Measurements from ENCODE around the gene LRRC25.

Gene LRRC25

GRCh38 chr19:18364826-18365528, 32.4 kb downstream of the LRRC25 start (continued):
- TF ChIP-seq ZNF792 (tag by site-specific recombination; IDR thresholded peaks at IDR 0.05) (0 out of 2 replicates have a peak, but pooled peaks have one; percentile 83), ZNF138 (tag by site-specific recombination; IDR thresholded peaks at IDR 0.05; ENCODE audit: borderline replicate concordance) (no peak), SETDB1 (IDR thresholded peaks at IDR 0.05; ENCODE audit: insufficient read length, low read length) (peak; percentile 58), ZNF580 (tag by site-specific recombination; IDR thresholded peaks at IDR 0.05) (peak; percentile 91), ZNF132 (tag by site-specific recombination; IDR thresholded peaks at IDR 0.05; ENCODE audit: borderline replicate concordance) (no peak), ZNF664 (tag by site-specific recombination; IDR thresholded peaks at IDR 0.05) (peak; percentile 65), ZNF843 (tag by site-specific recombination; IDR thresholded peaks at IDR 0.05) (peak; percentile 94), ZNF341 (tag by site-specific recombination; IDR thresholded peaks at IDR 0.05; ENCODE audit: low read depth) (peak; percentile 39; the same call in 1 of the 2 replicates), BCL11B (tag by site-specific recombination; IDR thresholded peaks at IDR 0.05; ENCODE audit: low read depth) (no peak), PRDM2 (tag by site-specific recombination; IDR thresholded peaks at IDR 0.05; ENCODE audit: borderline replicate concordance) (no peak), ZBTB11 (tag by site-specific recombination; conservative IDR thresholded peaks at IDR 0.05; ENCODE audit: low read depth) (peak; percentile 38; the same call in 1 of the 2 replicates), ZNF473 (tag by site-specific recombination; IDR thresholded peaks at IDR 0.05) (no peak), ZNF561 (tag by site-specific recombination; IDR thresholded peaks at IDR 0.05; ENCODE audit: borderline replicate concordance) (peak; percentile 58), ZBTB48 (tag by site-specific recombination; IDR thresholded peaks at IDR 0.05) (peak; percentile 69), ZNF513 (tag by site-specific recombination; IDR thresholded peaks at IDR 0.05) (no peak), ZNF114 (tag by site-specific recombination; IDR thresholded peaks at IDR 0.05) (no peak), ZNF16 (tag by site-specific recombination; IDR thresholded peaks at IDR 0.05; ENCODE audit: low read depth) (no peak; the same call in 1 of the 2 replicates), ZNF292 (tag by site-specific recombination; IDR thresholded peaks at IDR 0.05; ENCODE audit: borderline replicate concordance, low read depth) (no peak), SCRT2 (tag by site-specific recombination; IDR thresholded peaks at IDR 0.05) (peak; percentile 72), ZBTB1 (tag by site-specific recombination; IDR thresholded peaks at IDR 0.05) (0 out of 2 replicates have a peak, but pooled peaks have one; percentile 70), KLF17 (tag by site-specific recombination; IDR thresholded peaks at IDR 0.05) (peak; percentile 84), ZNF24 (tag by site-specific recombination; IDR thresholded peaks at IDR 0.05) (peak; percentile 93), ZNF785 (tag by site-specific recombination; IDR thresholded peaks at IDR 0.05) (0 out of 2 replicates have a peak, but pooled peaks have one; percentile 16), ZNF658 (tag by site-specific recombination; IDR thresholded peaks at IDR 0.05) (no peak), HOXD13 (CRISPR knock-in tag; IDR thresholded peaks at IDR 0.05; ENCODE audit: borderline replicate concordance) (no peak), ZNF335 (tag by site-specific recombination; conservative IDR thresholded peaks at IDR 0.05) (0 out of 2 replicates have a peak, but pooled peaks have one; percentile 33), ZNF426 (tag by site-specific recombination; IDR thresholded peaks at IDR 0.05) (no peak), ZNF626 (tag by site-specific recombination; IDR thresholded peaks at IDR 0.05) (no peak)

Measured in HEK293 (cell line).